MM.1S (cell line): ENCODE data around the gene CDC20.

Source experiments
- DNase-seq: peaks from one replicate; pipeline ENCODE4 v3.0.0-alpha.2; 2015
- H2AFZ ChIP-seq: fragments of 300-600 bp; sonication (generic); 2 replicates; pipeline ENCODE4 v1.6.0; 2016; ENCODE audit warnings: antibody characterized with exemption, low read length
- H3F3A ChIP-seq: fragments of 300-600 bp; sonication (generic); 2 replicates; pipeline ENCODE4 v1.6.1; 2016; ENCODE audit warnings: mild to moderate bottlenecking, antibody characterized with exemption, low read length, moderate library complexity, mixed read lengths; ENCODE audit not compliant: insufficient read depth
- H3K27ac ChIP-seq: fragments of 300-600 bp; sonication (generic); 2 replicates; pipeline ENCODE4 v1.5.1; 2016; ENCODE audit warnings: mild to moderate bottlenecking, low read length
- H3K27me3 ChIP-seq: fragments of 300-600 bp; sonication (generic); replicated peaks from 2 replicates; pipeline ENCODE4 v1.6.0; 2016; ENCODE audit warnings: low read length; ENCODE audit not compliant: insufficient read depth
- H3K36me3 ChIP-seq: fragments of 300-600 bp; sonication (generic); replicated peaks from 2 replicates; pipeline ENCODE4 v1.6.1; 2016; ENCODE audit warnings: mild to moderate bottlenecking, low read length, mixed read lengths; ENCODE audit not compliant: insufficient read depth
- H3K4me1 ChIP-seq: fragments of 300-600 bp; sonication (generic); 2 replicates; pipeline ENCODE4 v1.6.1; 2016; ENCODE audit warnings: low read length, mixed read lengths
- H3K4me2 ChIP-seq: fragments of 300-600 bp; sonication (generic); 2 replicates; pipeline ENCODE4 v1.6.0; 2016; ENCODE audit warnings: low read depth, low read length
- H3K4me3 ChIP-seq: fragments of 300-600 bp; sonication (generic); 2 replicates; pipeline ENCODE4 v1.5.1; 2016; ENCODE audit warnings: low read length, mixed read lengths
- H3K79me2 ChIP-seq: fragments of 300-600 bp; sonication (generic); 2 replicates; pipeline ENCODE4 v1.6.1; 2016; ENCODE audit warnings: mixed run types, low read length, mixed read lengths
- H3K9ac ChIP-seq: fragments of 300-600 bp; sonication (generic); 2 replicates; pipeline ENCODE4 v1.6.1; 2016; ENCODE audit warnings: low read length, mixed read lengths
- H3K9me2 ChIP-seq: fragments of 300-600 bp; sonication (generic); replicated peaks from 2 replicates; pipeline ENCODE4 v1.6.1; 2016; ENCODE audit warnings: mild to moderate bottlenecking, low read length, mixed read lengths; ENCODE audit not compliant: insufficient read depth
- H3K9me3 ChIP-seq: fragments of 300-600 bp; sonication (generic); replicated peaks from 2 replicates; pipeline ENCODE4 v1.6.1; 2016; ENCODE audit warnings: mild to moderate bottlenecking, low read length, mixed read lengths; ENCODE audit not compliant: insufficient read depth
- H4K20me1 ChIP-seq: fragments of 300-600 bp; sonication (generic); 2 replicates; pipeline ENCODE4 v1.6.1; 2016; ENCODE audit warnings: mild to moderate bottlenecking, low read length, moderate library complexity, mixed read lengths; ENCODE audit not compliant: insufficient read depth
- CTCF ChIP-seq: fragments of 300-600 bp; sonication (generic); IDR thresholded peaks from 2 replicates; pipeline ENCODE4 v1.5.1; 2016; ENCODE audit warnings: antibody characterized with exemption, low read length, mixed read lengths
- EZH2 ChIP-seq: fragments of 300-600 bp; sonication (generic); optimal IDR thresholded peaks from 2 replicates; pipeline ENCODE3; 2017; ENCODE audit warnings: low read depth, mild to moderate bottlenecking, antibody characterized with exemption, low read length, mixed read lengths
- EZH2phosphoT487 ChIP-seq: fragments of 300-600 bp; sonication (generic); IDR thresholded peaks from 2 replicates; pipeline ENCODE4 v1.6.1; 2018; ENCODE audit warnings: antibody characterized with exemption, low read length

Gene CDC20

GRCh38 chr1:43387976-43388599 is 29.3 kb downstream of the CDC20 start:
- H3K9me3 ChIP-seq = no peaks in the 10 kb centered on the region
- no peak for DNase-seq
- peaks cover 61% of the 10 kb centered on the region for H3K79me2 ChIP-seq
- no peaks in the 10 kb centered on the region for H3K9me2 ChIP-seq
- no peak overlapping the region for H3K9ac ChIP-seq
- H3K36me3 ChIP-seq = peaks cover 17% of the 10 kb centered on the region; the same call in 1 of the 2 replicates
- no peak for TF ChIP-seq EZH2phosphoT487
- no peak for TF ChIP-seq CTCF
- TF ChIP-seq EZH2 = no peak
- peaks cover 12% of the 10 kb centered on the region; the same call in 1 of the 2 replicates for H3K4me1 ChIP-seq
- no peak overlapping the region for H2AFZ ChIP-seq
- H4K20me1 ChIP-seq = no peaks in the 10 kb centered on the region
- no peak overlapping the region for H3K27ac ChIP-seq
- no peaks in the 10 kb centered on the region for H3F3A ChIP-seq
- no peaks in the 10 kb centered on the region for H3K27me3 ChIP-seq
- H3K4me3 ChIP-seq = peak overlapping the region; percentile 78; the same call in 1 of the 2 replicates
- H3K4me2 ChIP-seq = peak overlapping the region; percentile 97

DNA sequence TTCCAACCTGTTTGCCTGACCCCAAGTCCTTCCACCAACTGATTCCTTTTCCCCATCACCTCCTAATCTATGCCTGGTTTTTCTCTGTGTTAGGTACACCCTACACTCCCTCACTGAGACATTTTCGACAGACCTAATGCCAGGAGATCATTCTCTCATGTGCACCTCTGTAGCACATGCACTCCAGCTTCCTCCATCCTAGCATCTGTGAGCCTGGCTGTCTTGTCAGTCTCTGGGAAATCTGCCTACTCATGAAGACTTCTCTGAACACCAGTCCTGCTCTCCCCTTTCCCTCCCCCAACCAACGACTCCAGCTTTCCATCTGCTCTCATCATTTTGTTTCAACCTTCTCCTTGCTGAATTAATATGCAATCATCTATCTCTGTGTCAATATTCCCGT is 29.8 kb downstream of the CDC20 start:
- peaks cover 12% of the 10 kb centered on the region; the same call in 1 of the 2 replicates for H3K36me3 ChIP-seq
- peak overlapping the region; percentile 97 for H3K4me2 ChIP-seq
- peaks cover 63% of the 10 kb centered on the region for H3K79me2 ChIP-seq
- DNase-seq = no peak
- TF ChIP-seq EZH2phosphoT487 (no peak), CTCF (no peak), EZH2 (no peak)
- H3K9me2 ChIP-seq = no peaks in the 10 kb centered on the region
- peaks cover 12% of the 10 kb centered on the region; the same call in 1 of the 2 replicates for H3K4me1 ChIP-seq
- H3F3A ChIP-seq = no peaks in the 10 kb centered on the region
- peak overlapping the region; percentile 82 for H3K9ac ChIP-seq
- H3K4me3 ChIP-seq = peak overlapping the region; percentile 78
- H3K27ac ChIP-seq = 0 out of 2 replicates have a peak overlapping the region, but pooled peaks have one; percentile 59
- H3K27me3 ChIP-seq = no peaks in the 10 kb centered on the region
- H4K20me1 ChIP-seq = no peaks in the 10 kb centered on the region
- no peaks in the 10 kb centered on the region for H3K9me3 ChIP-seq
- H2AFZ ChIP-seq = no peak overlapping the region

DNA sequence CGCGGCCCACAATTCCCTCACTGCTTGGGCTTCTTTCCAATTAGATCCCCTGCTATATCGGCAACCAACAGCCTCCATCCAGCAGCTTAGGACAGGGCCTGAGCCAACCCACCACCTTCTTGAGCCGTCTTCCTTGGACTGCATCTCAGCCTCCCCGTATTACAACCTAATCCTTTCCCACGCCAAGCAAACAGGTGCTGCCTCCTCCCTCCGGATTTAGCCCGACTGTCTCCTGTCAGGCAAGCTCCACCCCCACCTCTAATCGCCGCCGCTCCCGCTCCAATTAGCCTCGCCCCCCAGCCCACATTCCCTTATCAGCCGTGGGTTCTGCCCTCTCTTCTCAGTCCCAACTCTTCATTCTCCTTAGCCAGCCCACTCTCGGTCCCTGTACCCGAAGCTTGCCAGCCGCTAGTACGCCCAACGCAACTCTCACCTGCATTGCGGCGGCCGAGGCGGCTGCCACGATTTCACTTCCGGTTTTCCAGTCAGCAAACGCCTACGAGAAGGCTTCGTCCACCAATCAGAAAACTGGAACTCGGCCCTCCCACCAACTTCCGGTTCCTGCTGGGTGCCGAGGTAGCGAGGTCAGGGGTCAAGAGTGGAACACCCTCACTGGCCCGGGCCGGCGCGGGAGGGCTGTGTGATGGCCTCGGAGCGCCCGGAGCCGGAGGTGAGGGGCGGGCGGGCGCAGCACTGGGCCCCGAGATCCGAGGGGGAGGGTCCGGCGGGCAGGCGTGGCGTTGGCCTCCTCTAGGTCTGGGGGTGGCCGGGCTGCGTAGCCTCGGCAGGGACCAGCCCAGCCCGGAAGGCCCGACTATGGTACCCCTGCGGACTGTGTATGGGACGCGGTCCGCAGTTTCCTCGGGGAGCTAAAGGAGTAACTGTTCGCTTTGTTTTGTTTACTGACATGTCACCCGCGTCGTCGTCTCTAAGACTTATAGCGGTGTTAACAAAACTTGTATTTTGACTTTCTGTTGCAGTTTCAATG is 30.8 kb downstream of the CDC20 start, which contains the start of the genes MED8 and SZT2:
Gene MED8, minus strand, starts transcription at position 475 of the 988 bp plus-strand sequence. Its CDS starts 36 bp downstream, at position 439.
Gene SZT2, plus strand, starts transcription at position 574 of the 988 bp plus-strand sequence. Its CDS starts 70 bp downstream, at position 644.
- peak; percentile 96 for DNase-seq
- no peaks in the 10 kb centered on the region for H3K9me3 ChIP-seq
- H3K4me3 ChIP-seq = peak within 1 kb of the TSS; percentile 78
- peak within 1 kb of the TSS; percentile 59; the same call in 1 of the 2 replicates for H3K27ac ChIP-seq
- peaks cover 10% of the 10 kb centered on the region; the same call in 1 of the 2 replicates for H3K36me3 ChIP-seq
- H3K9ac ChIP-seq = peak within 1 kb of the TSS; percentile 82
- no peaks in the 10 kb centered on the region for H3K27me3 ChIP-seq
- TF ChIP-seq EZH2 (no peak), EZH2phosphoT487 (no peak), CTCF (no peak)
- peaks cover 63% of the 10 kb centered on the region for H3K79me2 ChIP-seq
- H3K9me2 ChIP-seq = no peaks in the 10 kb centered on the region
- no peaks in the 10 kb centered on the region for H4K20me1 ChIP-seq
- H2AFZ ChIP-seq = peak within 1 kb of the TSS; percentile 67
- peak within 1 kb of the TSS; percentile 97 for H3K4me2 ChIP-seq
- H3F3A ChIP-seq = no peaks in the 10 kb centered on the region
- H3K4me1 ChIP-seq = peaks cover 12% of the 10 kb centered on the region; the same call in 1 of the 2 replicates
